T1000 (cell line): ENCODE measurements around the gene HOXA3.

ENCODE experiments used
- DNase-seq: peaks from one replicate; lab custom pipeline; 2025; ENCODE audit warnings: mixed read lengths; lab: John Stamatoyannopoulos, UW

HOXA3 gene

GRCh38 chr7:27115221-27116026, 37.0 kb downstream of the HOXA3 start:
- DNase-seq: no peak

- no peak for DNase-seq
These were observed 37.5 kb downstream of the HOXA3 start for GRCh38 chr7:27114881-27115220.

GRCh38 chr7:27113991-27114769, 38.2 kb downstream of the HOXA3 start:
- DNase-seq: no peak

GRCh38 chr7:27112955-27113949, 39.1 kb downstream of the HOXA3 start:
- DNase-seq: no peak

- DNase-seq: no peak
These were observed 40.0 kb downstream of the HOXA3 start for GRCh38 chr7:27112361-27112760.

- no peak for DNase-seq
These were observed 40.6 kb downstream of the HOXA3 start for GRCh38 chr7:27111751-27112277.

GRCh38 chr7:27111042-27111750, 41.2 kb downstream of the HOXA3 start:
- DNase-seq: no peak

GRCh38 chr7:27110186-27111031, 42.0 kb downstream of the HOXA3 start:
- DNase-seq: peak; percentile 38

- no peak for DNase-seq
These were observed 42.8 kb downstream of the HOXA3 start for GRCh38 chr7:27109466-27110185.

- no peak for DNase-seq
These were observed 43.8 kb downstream of the HOXA3 start for GRCh38 chr7:27108390-27109127.

- DNase-seq: no peak
These were observed 44.7 kb downstream of the HOXA3 start for GRCh38 chr7:27107391-27108381.

- no peak for DNase-seq
These were observed 45.5 kb downstream of the HOXA3 start for GRCh38 chr7:27106901-27107240.

GRCh38 chr7:27106181-27106900, 46.0 kb downstream of the HOXA3 start:
- no peak for DNase-seq

GRCh38 chr7:27105301-27106031, 46.9 kb downstream of the HOXA3 start:
- no peak for DNase-seq

- no peak for DNase-seq
These were observed 47.9 kb downstream of the HOXA3 start for GRCh38 chr7:27104341-27105058.
